Measurements from ENCODE around the gene KLHL29. TPM values are rescaled to one million over a fixed set of nuclear protein-coding genes. Genes with fewer than 3 reads are reported as not detected.

Gene KLHL29
- total RNA-seq, 2 experiments from 2014 or later, result 2.5 to 2.7 TPM

- Histone ChIP-seq H3K4me1 (ENCODE audit: insufficient read depth, low read length) (no peaks in the 10 kb centered on the region), H3K27me3 (ENCODE audit: control insufficient read depth in 1 of 2, insufficient read depth in 2 of 2, low read length in 2 of 2) (no peaks in the 10 kb centered on the region), H3K4me3 (ENCODE audit: low read length) (no peak overlapping the region), H3K27ac (ENCODE audit: low read depth in 1 of 2, low read length in 2 of 2) (no peak overlapping the region), H3K9me3 (ENCODE audit: control insufficient read depth in 1 of 2, insufficient read depth in 1 of 2, low read length in 2 of 2) (no peaks in the 10 kb centered on the region), H3K36me3 (ENCODE audit: insufficient read depth, low read length) (peaks cover 12% of the 10 kb centered on the region)
- H3K27ac Mint-ChIP-seq, result no peak overlapping the region
- peaks cover 52% of the 10 kb centered on the region for H3K36me3 Mint-ChIP-seq (ENCODE audit: low read depth)
- H3K27me3 Mint-ChIP-seq, result no peaks in the 10 kb centered on the region
- POLR2A ChIA-PET, result no interaction called here
- no peak for TF ChIP-seq CTCF (IDR thresholded peaks at IDR 0.05)
- no peaks in the 10 kb centered on the region for H3K9me3 Mint-ChIP-seq
- intact Hi-C loops (cut with DNase I, micrococcal nuclease), result no loop called here
- no peaks in the 10 kb centered on the region for H3K4me1 Mint-ChIP-seq (ENCODE audit: low read depth)
- CTCF ChIA-PET, result no interaction called here
- DNase-seq (no peak), ATAC-seq (ENCODE audit: poor library complexity) (no peak)
- H3K4me3 Mint-ChIP-seq, result no peak overlapping the region
Observed at GRCh38 chr2:23703037-23703582, 318.1 kb downstream of the KLHL29 start.

- DNase-seq (no peak), ATAC-seq (ENCODE audit: poor library complexity) (no peak)
- no peaks in the 10 kb centered on the region for H3K4me1 ChIP-seq (ENCODE audit: insufficient read depth, low read length)
- POLR2A ChIA-PET, result no interaction called here
- peaks cover 13% of the 10 kb centered on the region for H3K36me3 ChIP-seq (ENCODE audit: insufficient read depth, low read length)
- H3K27ac Mint-ChIP-seq, result no peak overlapping the region
- no peaks in the 10 kb centered on the region for H3K9me3 ChIP-seq (ENCODE audit: control insufficient read depth in 1 of 2, insufficient read depth in 1 of 2, low read length in 2 of 2)
- H3K4me3 Mint-ChIP-seq, result no peak overlapping the region
- H3K27ac ChIP-seq (ENCODE audit: low read depth in 1 of 2, low read length in 2 of 2), result no peak overlapping the region
- H3K27me3 ChIP-seq (ENCODE audit: control insufficient read depth in 1 of 2, insufficient read depth in 2 of 2, low read length in 2 of 2), result no peaks in the 10 kb centered on the region
- CTCF ChIA-PET, result no interaction called here
- no peaks in the 10 kb centered on the region for H3K4me1 Mint-ChIP-seq (ENCODE audit: low read depth)
- no peaks in the 10 kb centered on the region for H3K9me3 Mint-ChIP-seq
- no peak for TF ChIP-seq CTCF (IDR thresholded peaks at IDR 0.05)
- peaks cover 59% of the 10 kb centered on the region for H3K36me3 Mint-ChIP-seq (ENCODE audit: low read depth)
- H3K4me3 ChIP-seq (ENCODE audit: low read length), result no peak overlapping the region
- H3K27me3 Mint-ChIP-seq, result no peaks in the 10 kb centered on the region
- intact Hi-C loops (cut with DNase I, micrococcal nuclease), result no loop called here
Observed at GRCh38 chr2:23703583-23704385, 318.8 kb downstream of the KLHL29 start.

GRCh38 chr2:23705771-23706612 is 321.0 kb downstream of the KLHL29 start:
- H3K9me3 Mint-ChIP-seq, result no peaks in the 10 kb centered on the region
- no peak overlapping the region for H3K4me3 Mint-ChIP-seq
- no peak for DNase-seq
- H3K27ac Mint-ChIP-seq, result no peak overlapping the region
- POLR2A ChIA-PET, result no interaction called here
- no peaks in the 10 kb centered on the region for H3K27me3 Mint-ChIP-seq
- TF ChIP-seq CTCF (IDR thresholded peaks at IDR 0.05), result no peak
- peaks cover 74% of the 10 kb centered on the region for H3K36me3 Mint-ChIP-seq (ENCODE audit: low read depth)
- CTCF ChIA-PET, result no interaction called here
- no peaks in the 10 kb centered on the region for H3K9me3 ChIP-seq (ENCODE audit: control insufficient read depth in 1 of 2, insufficient read depth in 1 of 2, low read length in 2 of 2)
- intact Hi-C loops (cut with DNase I, micrococcal nuclease), result no loop called here
- no peaks in the 10 kb centered on the region for H3K27me3 ChIP-seq (ENCODE audit: control insufficient read depth in 1 of 2, insufficient read depth in 2 of 2, low read length in 2 of 2)
- no peak for ATAC-seq (ENCODE audit: poor library complexity)
- no peak overlapping the region for H3K4me3 ChIP-seq (ENCODE audit: low read length)
- no peaks in the 10 kb centered on the region for H3K4me1 ChIP-seq (ENCODE audit: insufficient read depth, low read length)
- H3K27ac ChIP-seq (ENCODE audit: low read depth in 1 of 2, low read length in 2 of 2), result no peak overlapping the region
- H3K36me3 ChIP-seq (ENCODE audit: insufficient read depth, low read length), result peaks cover 13% of the 10 kb centered on the region
- no peaks in the 10 kb centered on the region for H3K4me1 Mint-ChIP-seq (ENCODE audit: low read depth)
